ENCODE results near the gene GALNT10.

- TF ChIP-seq, protein P1, sequence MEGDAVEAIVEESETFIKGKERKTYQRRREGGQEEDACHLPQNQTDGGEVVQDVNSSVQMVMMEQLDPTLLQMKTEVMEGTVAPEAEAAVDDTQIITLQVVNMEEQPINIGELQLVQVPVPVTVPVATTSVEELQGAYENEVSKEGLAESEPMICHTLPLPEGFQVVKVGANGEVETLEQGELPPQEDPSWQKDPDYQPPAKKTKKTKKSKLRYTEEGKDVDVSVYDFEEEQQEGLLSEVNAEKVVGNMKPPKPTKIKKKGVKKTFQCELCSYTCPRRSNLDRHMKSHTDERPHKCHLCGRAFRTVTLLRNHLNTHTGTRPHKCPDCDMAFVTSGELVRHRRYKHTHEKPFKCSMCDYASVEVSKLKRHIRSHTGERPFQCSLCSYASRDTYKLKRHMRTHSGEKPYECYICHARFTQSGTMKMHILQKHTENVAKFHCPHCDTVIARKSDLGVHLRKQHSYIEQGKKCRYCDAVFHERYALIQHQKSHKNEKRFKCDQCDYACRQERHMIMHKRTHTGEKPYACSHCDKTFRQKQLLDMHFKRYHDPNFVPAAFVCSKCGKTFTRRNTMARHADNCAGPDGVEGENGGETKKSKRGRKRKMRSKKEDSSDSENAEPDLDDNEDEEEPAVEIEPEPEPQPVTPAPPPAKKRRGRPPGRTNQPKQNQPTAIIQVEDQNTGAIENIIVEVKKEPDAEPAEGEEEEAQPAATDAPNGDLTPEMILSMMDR (IDR thresholded peaks at IDR 0.05; ENCODE audit: control extremely low read depth in 1 of 3, insufficient read depth in 1 of 3, low read depth in 1 of 3, low read length in 3 of 3): no peak
- TF ChIP-seq POLR2A (IDR thresholded peaks at IDR 0.05; ENCODE audit: control extremely low read depth in 1 of 2, low read depth in 2 of 2, low read length in 2 of 2) (no peak), TEAD4 (IDR thresholded peaks at IDR 0.05; ENCODE audit: low read depth, low read length) (no peak), EZH2 (IDR thresholded peaks at IDR 0.05; ENCODE audit: low read depth, low read length, severe bottlenecking) (no peak), SIX5 (IDR thresholded peaks at IDR 0.05; ENCODE audit: low read depth, low read length) (no peak), CEBPB (IDR thresholded peaks at IDR 0.05; ENCODE audit: low read depth, low read length) (no peak), EP300 (IDR thresholded peaks at IDR 0.05; ENCODE audit: borderline replicate concordance in 1 of 2, low read depth in 2 of 2, low read length in 2 of 2) (no peak), JUND (IDR thresholded peaks at IDR 0.05; ENCODE audit: low read length) (no peak), YY1 (IDR thresholded peaks at IDR 0.05; ENCODE audit: low read depth, low read length) (no peak), ASH2L (IDR thresholded peaks at IDR 0.05; ENCODE audit: low read length) (no peak), RFX5 (IDR thresholded peaks at IDR 0.05; ENCODE audit: borderline replicate concordance, low read depth, low read length) (no peak), HDAC2 (IDR thresholded peaks at IDR 0.05; ENCODE audit: borderline replicate concordance in 1 of 2, low read depth in 2 of 2, low read length in 2 of 2) (no peak)
Measured at GRCh38 chr5:154145268-154145667, 45.3 kb upstream of the GALNT10 start.
